Activated CD8-positive, alpha-beta T cell treated with anti-CD3 and anti-CD28 coated beads, Interleukin-2, amount 10 ng/mL, durations not matched to agents 7 days and 5 days (primary cell): ENCODE measurements around the gene CNTN4. TPM values are rescaled to one million over a fixed set of nuclear protein-coding genes. Genes with fewer than 3 reads are reported as not detected.

Experiments used
- ATAC-seq: fragments of 150-1000 bp; cut with Tn5 transposase; one replicate; pipeline ENCODE4 v1.10.0; 2021; ENCODE audit warnings: moderate library complexity
- CTCF ChIA-PET: fragments of 350-600 bp; sonication (Branson Sonifier 250); formaldehyde crosslinking; loops from one replicate; lab custom pipeline; 2021; ENCODE audit warnings: antibody characterized with exemption; lab: Charles Lee
- POLR2A ChIA-PET: fragments of 350-600 bp; sonication (Branson Sonifier 250); formaldehyde crosslinking; loops from one replicate; lab custom pipeline; 2021; ENCODE audit warnings: antibody characterized with exemption; lab: Charles Lee
- DNase-seq: peaks from one replicate; pipeline ENCODE4 v3.0.0-alpha.2; 2020
- H3K27ac Mint-ChIP-seq: one replicate; pipeline ENCODE4 v1.8.0; 2021; ENCODE audit warnings: mild to moderate bottlenecking, mixed read lengths
- H3K27me3 Mint-ChIP-seq: one replicate; pipeline ENCODE4 v1.8.0; 2021; ENCODE audit warnings: low read depth, mixed read lengths
- H3K36me3 Mint-ChIP-seq: one replicate; pipeline ENCODE4 v1.8.0; 2021; ENCODE audit warnings: low read depth, mixed read lengths
- H3K4me1 Mint-ChIP-seq: one replicate; pipeline ENCODE4 v1.8.0; 2021; ENCODE audit warnings: low read depth, mixed read lengths
- H3K4me3 Mint-ChIP-seq: one replicate; pipeline ENCODE4 v1.8.0; 2021; ENCODE audit warnings: mild to moderate bottlenecking, mixed read lengths
- H3K9me3 Mint-ChIP-seq: one replicate; pipeline ENCODE4 v1.8.0; 2022; ENCODE audit warnings: mixed read lengths; ENCODE audit not compliant: insufficient read depth
- total RNA-seq, 2 experiments: library from RNA; stranded (reverse); gene quantifications; one replicate each; pipeline ENCODE4 v1.2.3, GENCODE V29; 2021

Gene CNTN4
- total RNA-seq, 2 experiments from 2014 or later = not detected

DNA sequence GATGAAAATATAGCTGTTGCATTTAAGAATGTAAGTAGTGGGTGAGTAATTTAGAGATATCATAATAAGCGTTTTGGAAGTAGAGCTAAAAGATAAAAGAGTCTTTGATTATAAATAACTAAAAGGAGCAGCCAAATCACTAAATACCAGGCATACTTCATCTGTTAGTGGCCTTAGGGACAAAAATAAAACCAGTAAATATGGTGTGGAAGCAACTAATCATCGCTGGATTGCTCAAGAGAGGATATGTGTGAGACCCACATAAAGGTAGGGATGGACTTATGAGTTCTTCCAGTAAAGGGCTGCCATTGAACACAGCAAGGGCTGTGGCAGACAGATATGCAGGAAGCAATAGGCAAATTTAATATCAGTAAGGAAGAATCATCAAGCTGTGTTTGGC, 356.2 kb downstream of the CNTN4 start:
- Mint-ChIP-seq H3K36me3 (no peaks in the 10 kb centered on the region), H3K27me3 (no peaks in the 10 kb centered on the region), H3K9me3 (no peaks in the 10 kb centered on the region), H3K4me1 (no peaks in the 10 kb centered on the region), H3K27ac (no peak overlapping the region), H3K4me3 (no peak overlapping the region)
- POLR2A ChIA-PET = no interaction called here
- DNase-seq (no peak), ATAC-seq (no peak)
- CTCF ChIA-PET = no interaction called here

DNA sequence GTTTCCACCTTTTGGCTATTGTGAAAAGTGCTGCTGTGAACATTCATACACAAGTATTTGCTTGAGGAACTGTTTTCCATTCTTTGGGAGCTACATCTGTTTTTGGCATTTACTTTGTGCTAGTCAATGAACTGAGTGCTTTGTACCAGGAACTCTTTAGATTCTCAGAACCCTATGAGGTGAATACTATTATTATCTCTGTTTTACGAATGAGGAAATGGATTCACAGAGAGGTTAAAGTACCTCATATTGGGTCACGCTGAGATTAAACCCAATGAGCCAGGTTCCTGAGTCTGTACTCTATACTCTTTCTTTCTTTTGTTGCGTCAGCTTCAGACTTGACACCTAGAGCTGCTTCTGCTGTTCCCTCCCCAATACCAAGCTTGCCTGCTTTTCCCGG, 358.1 kb downstream of the CNTN4 start:
- H3K27ac Mint-ChIP-seq = no peak overlapping the region
- ChIA-PET CTCF (no interaction called here), POLR2A (no interaction called here)
- H3K27me3 Mint-ChIP-seq = no peaks in the 10 kb centered on the region
- no peak for ATAC-seq
- H3K9me3 Mint-ChIP-seq = no peaks in the 10 kb centered on the region
- H3K4me1 Mint-ChIP-seq = no peaks in the 10 kb centered on the region
- H3K36me3 Mint-ChIP-seq = no peaks in the 10 kb centered on the region
- no peak overlapping the region for H3K4me3 Mint-ChIP-seq
- DNase-seq = no peak

DNA sequence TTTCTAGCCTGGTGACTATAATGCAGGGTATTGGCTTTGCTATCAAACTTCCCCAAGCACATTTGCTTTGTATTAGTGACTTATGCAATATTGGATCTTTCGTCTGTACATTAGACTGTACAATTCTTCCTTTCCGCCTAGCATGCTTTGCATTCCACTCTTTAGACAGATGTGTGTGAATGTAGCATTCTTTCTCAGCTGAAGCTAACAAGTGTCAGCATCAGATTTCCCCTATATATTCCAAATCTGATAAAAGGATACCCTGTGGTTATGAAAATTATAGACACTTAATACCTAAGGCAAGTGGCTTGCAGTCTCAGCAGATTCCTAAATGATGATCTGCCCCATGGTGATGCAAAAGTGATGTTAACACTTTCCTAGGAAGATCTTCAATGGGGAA, 360.1 kb downstream of the CNTN4 start:
- H3K4me1 Mint-ChIP-seq = no peaks in the 10 kb centered on the region
- H3K9me3 Mint-ChIP-seq = no peaks in the 10 kb centered on the region
- ATAC-seq (no peak), DNase-seq (no peak)
- no peak overlapping the region for H3K4me3 Mint-ChIP-seq
- POLR2A ChIA-PET = no interaction called here
- no peak overlapping the region for H3K27ac Mint-ChIP-seq
- CTCF ChIA-PET = no interaction called here
- no peaks in the 10 kb centered on the region for H3K36me3 Mint-ChIP-seq
- H3K27me3 Mint-ChIP-seq = no peaks in the 10 kb centered on the region

DNA sequence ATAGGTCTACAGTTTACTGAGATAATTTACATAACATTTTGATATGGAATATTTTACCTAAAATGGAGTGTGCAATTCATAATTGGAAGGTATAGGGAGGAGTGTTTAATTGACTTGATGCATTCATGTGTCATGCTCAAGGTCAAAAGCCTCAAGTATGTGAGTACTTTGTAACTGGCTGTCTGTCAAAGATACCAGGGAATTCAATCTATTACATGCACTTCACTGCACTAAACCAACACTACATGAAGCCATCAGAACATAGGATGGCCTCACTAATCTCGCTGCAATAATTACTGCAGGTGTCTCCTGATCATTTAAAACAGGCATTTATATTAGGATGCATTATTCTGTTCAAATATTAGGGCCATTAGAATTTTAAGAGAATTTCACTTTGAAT, 367.2 kb downstream of the CNTN4 start:
- Mint-ChIP-seq H3K4me1 (no peaks in the 10 kb centered on the region), H3K27me3 (no peaks in the 10 kb centered on the region), H3K36me3 (no peaks in the 10 kb centered on the region), H3K9me3 (no peaks in the 10 kb centered on the region), H3K4me3 (no peak overlapping the region), H3K27ac (no peak overlapping the region)
- ATAC-seq (no peak), DNase-seq (no peak)
- CTCF ChIA-PET = no interaction called here
- POLR2A ChIA-PET = no interaction called here

DNA sequence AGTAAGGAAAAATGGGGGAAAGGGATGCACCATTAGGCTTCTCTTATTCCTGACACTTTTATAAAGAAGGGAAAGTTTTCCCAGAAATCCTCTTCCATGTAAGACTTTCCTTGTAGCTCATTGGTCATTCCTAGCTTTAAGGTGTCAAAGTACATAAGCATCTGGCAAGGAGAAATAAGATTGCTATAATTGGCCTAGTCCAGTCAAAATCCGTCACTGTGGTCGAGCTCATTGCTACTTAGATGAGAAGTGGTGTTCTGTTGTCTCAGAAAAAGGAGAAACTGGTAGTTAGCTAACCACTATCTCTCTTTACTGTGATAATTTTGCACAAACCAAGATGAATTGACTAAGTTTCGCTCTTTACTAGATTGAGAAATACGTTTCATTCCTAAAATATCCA, 370.1 kb downstream of the CNTN4 start:
- no peak overlapping the region for H3K4me3 Mint-ChIP-seq
- no peaks in the 10 kb centered on the region for H3K27me3 Mint-ChIP-seq
- no peaks in the 10 kb centered on the region for H3K36me3 Mint-ChIP-seq
- CTCF ChIA-PET = no interaction called here
- H3K4me1 Mint-ChIP-seq = no peaks in the 10 kb centered on the region
- POLR2A ChIA-PET = no interaction called here
- ATAC-seq (no peak), DNase-seq (no peak)
- H3K9me3 Mint-ChIP-seq = no peaks in the 10 kb centered on the region
- no peak overlapping the region for H3K27ac Mint-ChIP-seq

DNA sequence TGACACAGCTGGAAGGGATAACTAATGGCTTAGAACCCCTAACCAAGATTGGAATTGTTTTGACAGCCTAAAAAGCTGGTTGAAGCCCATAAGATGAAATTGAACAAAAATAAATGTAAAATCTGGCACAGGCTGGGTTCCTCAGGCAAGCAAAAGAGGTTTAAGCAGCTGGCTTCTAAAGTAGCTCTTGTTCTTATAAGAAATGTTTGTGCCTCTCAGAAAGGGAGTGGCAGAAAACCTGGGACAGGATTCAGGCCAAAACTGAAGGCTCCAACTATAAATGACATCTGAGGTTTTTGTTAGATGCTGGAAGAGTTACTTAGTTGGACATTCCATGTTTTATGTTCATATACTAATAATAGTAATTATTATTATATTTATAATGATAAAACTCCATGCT, 378.3 kb downstream of the CNTN4 start:
- no peak overlapping the region for H3K27ac Mint-ChIP-seq
- DNase-seq = no peak
- no peaks in the 10 kb centered on the region for H3K4me1 Mint-ChIP-seq
- H3K4me3 Mint-ChIP-seq = no peak overlapping the region
- CTCF ChIA-PET = no interaction called here
- POLR2A ChIA-PET = no interaction called here
- ATAC-seq = no peak
- H3K36me3 Mint-ChIP-seq = no peaks in the 10 kb centered on the region
- H3K27me3 Mint-ChIP-seq = no peaks in the 10 kb centered on the region
- no peaks in the 10 kb centered on the region for H3K9me3 Mint-ChIP-seq

DNA sequence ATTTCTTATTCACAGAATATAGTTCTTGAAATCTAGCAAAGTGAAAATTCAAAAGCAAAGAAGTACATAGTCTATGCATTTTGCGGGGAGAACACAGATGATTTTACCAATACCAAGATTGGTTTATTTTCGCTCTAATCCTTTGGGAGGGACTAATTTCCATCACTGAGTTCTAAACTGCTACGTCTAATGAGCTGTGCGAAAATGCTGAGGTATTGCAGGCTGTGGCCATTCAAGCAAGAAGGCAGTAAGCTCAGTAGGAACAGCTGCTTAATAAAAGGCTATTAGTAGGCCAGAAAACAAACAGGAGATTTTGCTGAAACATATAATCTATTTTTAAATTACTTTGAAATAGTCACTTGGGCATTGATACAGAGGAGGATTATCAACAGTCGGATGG, 379.0 kb downstream of the CNTN4 start:
- Mint-ChIP-seq H3K4me3 (no peak overlapping the region), H3K4me1 (no peaks in the 10 kb centered on the region), H3K9me3 (no peaks in the 10 kb centered on the region), H3K27ac (no peak overlapping the region), H3K36me3 (no peaks in the 10 kb centered on the region), H3K27me3 (no peaks in the 10 kb centered on the region)
- POLR2A ChIA-PET = no interaction called here
- DNase-seq = no peak
- no peak for ATAC-seq
- CTCF ChIA-PET = no interaction called here

DNA sequence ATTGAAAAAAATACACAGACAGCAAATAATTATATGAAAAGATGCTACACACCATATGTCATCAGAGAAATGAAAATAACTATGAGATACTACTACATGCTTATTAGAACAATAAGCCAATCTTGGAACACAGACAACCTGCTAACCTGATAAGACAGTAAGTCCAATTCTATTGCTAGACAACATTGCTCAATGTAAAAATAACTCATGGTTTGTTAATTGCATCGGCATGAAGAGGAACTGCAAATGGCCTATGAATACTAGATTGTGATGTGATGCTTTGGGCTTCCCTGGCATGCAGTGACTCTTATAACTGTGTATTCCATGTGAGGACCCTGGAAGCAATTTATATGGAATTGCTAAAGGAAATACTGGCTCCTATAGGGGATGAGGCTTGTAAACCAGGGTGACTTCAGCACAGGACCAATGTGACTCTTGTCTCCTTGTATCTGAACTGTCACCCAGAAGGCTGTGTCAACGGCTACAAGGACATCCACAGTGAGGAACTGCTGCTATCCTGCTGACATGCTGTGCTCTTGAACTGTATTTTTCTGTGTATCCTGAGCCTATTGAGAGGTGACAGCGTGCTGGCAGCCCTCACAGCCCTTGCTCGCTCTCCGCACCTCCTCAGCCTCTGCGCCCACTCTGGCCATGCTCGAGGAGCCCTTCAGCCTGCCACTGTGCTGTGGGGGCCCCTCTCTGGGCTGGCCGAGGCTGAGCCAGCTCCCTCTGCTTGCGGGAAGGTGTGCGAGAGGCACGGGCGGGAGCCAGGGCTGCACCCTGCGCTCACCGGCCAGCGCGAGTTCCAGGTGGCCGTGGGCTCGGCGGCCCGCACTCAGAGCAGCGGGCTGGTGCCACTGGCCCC, 385.7 kb downstream of the CNTN4 start:
- Mint-ChIP-seq H3K27me3 (no peaks in the 10 kb centered on the region), H3K4me3 (no peak overlapping the region), H3K9me3 (no peaks in the 10 kb centered on the region), H3K27ac (no peak overlapping the region), H3K4me1 (no peaks in the 10 kb centered on the region), H3K36me3 (no peaks in the 10 kb centered on the region)
- ChIA-PET CTCF (no interaction called here), POLR2A (no interaction called here)
- ATAC-seq (no peak), DNase-seq (no peak)

DNA sequence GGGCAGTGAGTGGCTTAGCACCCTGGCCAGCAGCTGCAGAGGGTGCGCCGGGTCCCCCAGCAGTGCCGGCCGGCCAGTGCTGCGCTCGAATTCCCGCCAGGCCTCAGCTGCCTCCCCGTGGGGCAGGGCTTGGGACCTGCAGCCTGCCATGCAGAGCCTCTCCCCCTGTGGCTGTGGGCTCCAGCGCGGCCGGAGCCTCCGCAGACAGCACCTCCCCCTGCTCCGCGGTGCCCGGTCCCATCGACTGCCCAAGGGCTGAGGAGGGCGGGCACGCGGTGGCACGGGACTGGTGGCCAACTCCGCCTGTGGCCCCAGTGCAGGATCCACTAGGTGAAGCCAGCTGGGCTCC, 386.3 kb downstream of the CNTN4 start:
- Mint-ChIP-seq H3K36me3 (no peaks in the 10 kb centered on the region), H3K4me1 (no peaks in the 10 kb centered on the region), H3K4me3 (no peak overlapping the region), H3K9me3 (no peaks in the 10 kb centered on the region), H3K27ac (no peak overlapping the region), H3K27me3 (no peaks in the 10 kb centered on the region)
- DNase-seq = no peak
- CTCF ChIA-PET = no interaction called here
- POLR2A ChIA-PET = no interaction called here
- ATAC-seq = no peak

DNA sequence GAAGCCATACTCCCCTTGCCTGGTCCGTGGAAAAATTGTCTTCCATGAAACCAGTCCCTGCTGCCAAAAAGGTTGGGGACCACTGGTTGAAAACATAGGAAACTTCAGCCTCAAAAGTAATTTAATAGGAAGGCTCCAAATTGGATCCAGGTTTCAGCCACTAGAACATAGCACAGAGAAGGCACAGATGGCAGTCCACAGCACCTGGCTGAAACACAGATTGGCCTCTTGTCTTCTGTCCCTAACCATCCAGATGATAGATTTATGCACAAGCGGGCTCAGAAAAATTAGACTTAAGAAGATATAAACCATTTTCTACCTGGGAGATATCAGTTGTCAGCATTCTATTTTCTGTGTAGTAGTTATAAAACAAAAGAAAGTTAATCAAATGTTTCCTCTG, 397.1 kb downstream of the CNTN4 start:
- Mint-ChIP-seq H3K4me1 (no peaks in the 10 kb centered on the region), H3K27ac (no peak overlapping the region), H3K4me3 (no peak overlapping the region), H3K27me3 (no peaks in the 10 kb centered on the region), H3K9me3 (no peaks in the 10 kb centered on the region), H3K36me3 (no peaks in the 10 kb centered on the region)
- ChIA-PET CTCF (no interaction called here), POLR2A (no interaction called here)
- DNase-seq (no peak), ATAC-seq (no peak)

DNA sequence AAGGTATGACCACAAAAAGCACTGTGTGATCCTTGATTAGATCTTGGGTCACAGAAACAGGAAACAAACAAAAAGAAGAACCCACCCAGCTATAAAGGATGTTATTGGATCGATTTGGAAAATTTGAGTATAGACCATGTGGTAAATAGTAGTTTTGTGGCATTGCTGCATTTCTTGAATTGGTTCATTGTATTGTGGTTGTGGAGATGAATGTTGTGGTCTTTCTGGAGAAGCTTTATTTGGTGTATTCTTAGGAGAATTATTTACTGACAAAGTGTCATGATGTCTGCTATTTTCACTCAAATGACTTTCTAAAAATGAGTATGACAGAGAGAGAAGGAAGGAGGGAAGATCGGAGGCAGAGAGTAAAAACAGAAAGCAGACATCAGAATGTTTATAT, 406.2 kb downstream of the CNTN4 start:
- Mint-ChIP-seq H3K36me3 (no peaks in the 10 kb centered on the region), H3K27me3 (no peaks in the 10 kb centered on the region), H3K4me1 (no peaks in the 10 kb centered on the region), H3K27ac (no peak overlapping the region), H3K9me3 (no peaks in the 10 kb centered on the region), H3K4me3 (no peak overlapping the region)
- no peak for DNase-seq
- CTCF ChIA-PET = no interaction called here
- POLR2A ChIA-PET = no interaction called here
- no peak for ATAC-seq

DNA sequence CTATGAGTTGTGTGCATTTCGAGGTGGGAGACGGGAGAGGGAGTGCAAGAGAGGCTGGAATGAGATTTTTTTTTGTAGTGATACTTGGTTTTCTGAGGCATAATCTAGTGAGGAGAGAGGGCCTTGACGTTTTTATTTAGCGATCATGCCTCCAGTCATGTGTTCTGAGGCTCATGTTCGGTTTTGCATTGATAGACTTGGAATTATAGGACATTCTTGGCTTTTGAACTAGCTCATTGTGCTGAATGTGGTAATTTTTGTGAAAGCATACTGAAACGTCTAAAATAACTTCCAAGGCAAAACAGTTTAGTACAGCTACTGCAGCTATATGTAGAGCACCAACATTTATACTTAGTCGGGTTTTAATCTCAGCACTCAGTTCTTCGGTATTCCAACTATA, 408.1 kb downstream of the CNTN4 start:
- POLR2A ChIA-PET = no interaction called here
- Mint-ChIP-seq H3K36me3 (no peaks in the 10 kb centered on the region), H3K27me3 (no peaks in the 10 kb centered on the region), H3K9me3 (no peaks in the 10 kb centered on the region), H3K4me1 (no peaks in the 10 kb centered on the region), H3K4me3 (no peak overlapping the region), H3K27ac (no peak overlapping the region)
- CTCF ChIA-PET = no interaction called here
- ATAC-seq = no peak
- DNase-seq = no peak

DNA sequence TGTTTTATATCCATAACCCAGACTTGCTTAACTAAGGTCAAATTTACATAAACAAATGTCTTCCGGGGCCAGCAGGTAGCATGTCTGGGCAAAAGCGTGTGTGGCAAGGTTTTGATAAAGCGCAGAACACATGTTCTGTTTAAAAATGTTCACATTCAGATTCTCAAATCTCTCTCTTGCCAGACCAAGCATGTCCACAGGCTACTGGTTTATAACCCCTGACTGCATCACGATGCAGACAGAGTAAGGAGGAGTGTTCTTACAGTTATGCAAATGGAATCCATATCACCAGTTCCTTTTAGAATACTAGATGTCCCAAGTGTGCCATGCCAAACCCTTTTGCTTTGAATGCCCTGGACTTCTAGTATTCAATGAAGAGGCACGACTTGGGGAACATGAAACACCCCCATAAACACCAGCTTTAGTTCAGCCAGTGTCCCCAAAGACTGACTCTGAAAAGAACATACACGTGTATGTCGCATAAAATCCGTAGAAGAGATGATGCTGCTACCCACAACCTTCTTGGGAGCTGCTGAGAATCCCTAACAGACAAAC, 412.0 kb downstream of the CNTN4 start:
- DNase-seq = no peak
- Mint-ChIP-seq H3K4me1 (no peaks in the 10 kb centered on the region), H3K27ac (no peak overlapping the region), H3K27me3 (no peaks in the 10 kb centered on the region), H3K36me3 (no peaks in the 10 kb centered on the region), H3K4me3 (no peak overlapping the region), H3K9me3 (no peaks in the 10 kb centered on the region)
- POLR2A ChIA-PET = no interaction called here
- CTCF ChIA-PET = no interaction called here
- ATAC-seq = no peak
